GM19324 (cell line): ENCODE results near the gene PNPLA2.

Experiments
- ATAC-seq: cut with Tn5 transposase; IDR thresholded peaks from one replicate; pipeline ENCODE4 v1.9.1; 2021; ENCODE audit warnings: mild to moderate bottlenecking, moderate library complexity; ENCODE audit not compliant: unreplicated experiment, low FRiP score

The PNPLA2 gene

GRCh38 chr11:782264-783174 is 36.2 kb upstream of the PNPLA2 start:
- ATAC-seq, result no peak

- no peak for ATAC-seq
These were observed 35.1 kb upstream of the PNPLA2 start for GRCh38 chr11:783581-784015.

DNA sequence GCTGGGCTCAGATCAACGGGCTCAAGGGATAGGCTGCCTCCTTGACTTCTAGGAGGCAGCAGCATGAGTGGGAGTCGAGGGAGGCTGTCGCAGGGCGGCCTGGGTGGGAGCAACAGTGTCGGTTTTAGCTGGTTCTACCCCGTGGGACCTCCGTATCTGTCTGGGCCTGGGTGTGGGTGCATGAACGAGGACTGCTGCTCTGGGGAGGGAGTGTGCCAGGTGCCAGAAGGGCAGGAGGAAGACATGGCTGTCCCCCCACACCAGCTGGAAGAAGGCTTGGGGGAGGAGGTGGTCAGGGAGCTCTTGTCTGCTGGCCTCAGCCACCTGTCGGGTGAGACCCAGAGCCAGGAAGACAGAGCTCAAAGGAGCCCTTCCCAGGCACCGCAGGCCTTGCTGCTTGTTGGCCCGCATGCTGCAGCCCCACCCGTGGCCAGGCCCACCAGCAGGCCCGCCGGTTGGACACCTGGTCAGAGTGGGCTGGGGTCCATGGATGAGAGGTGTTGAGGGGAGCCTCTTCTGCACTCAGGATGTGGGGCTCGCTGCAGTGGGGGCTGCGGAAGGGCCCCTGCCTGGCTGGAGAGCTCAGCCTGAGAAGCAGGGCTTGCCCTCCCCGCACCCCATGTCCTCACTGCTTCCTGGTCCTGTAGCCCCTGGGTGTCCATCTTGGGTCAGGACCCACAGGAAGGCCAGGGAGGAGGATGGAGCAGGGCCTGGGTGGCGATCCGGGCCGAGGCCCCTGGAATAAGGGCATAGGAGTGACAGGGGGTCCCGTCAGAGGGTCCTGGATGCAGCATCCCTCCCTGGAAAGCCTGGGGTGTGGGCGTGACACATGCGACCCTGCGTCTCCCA is 32.3 kb upstream of the PNPLA2 start:
- ATAC-seq, result no peak

DNA sequence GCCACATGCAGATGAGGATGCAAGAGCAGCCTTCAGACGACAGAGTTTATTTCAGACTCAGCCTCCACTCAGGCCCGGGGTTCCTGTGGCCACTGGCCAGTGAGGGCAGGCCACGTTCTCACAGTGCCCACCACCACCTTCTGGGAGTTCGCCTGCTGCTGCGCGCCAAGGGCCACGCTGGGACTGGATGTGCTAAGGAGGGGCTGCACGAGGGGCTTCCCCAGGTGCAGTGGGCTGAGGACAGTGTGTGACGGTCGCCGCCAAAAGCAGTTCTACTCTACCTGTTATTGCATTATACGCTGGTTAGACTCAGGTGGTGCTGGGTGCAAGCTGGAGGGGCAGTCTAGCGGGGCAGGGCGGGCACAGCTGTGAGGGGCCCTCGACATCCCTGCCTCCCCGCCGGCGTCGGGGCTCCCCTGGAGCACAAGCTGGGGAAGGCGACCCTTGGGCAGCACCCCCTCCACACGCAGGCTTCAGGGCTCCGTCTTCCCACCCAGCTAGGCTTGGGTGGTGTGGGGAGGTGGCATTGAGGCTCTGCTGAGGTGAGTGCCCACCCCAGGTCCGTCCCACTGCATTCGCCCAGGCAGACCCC is 31.5 kb upstream of the PNPLA2 start:
- no peak for ATAC-seq

DNA sequence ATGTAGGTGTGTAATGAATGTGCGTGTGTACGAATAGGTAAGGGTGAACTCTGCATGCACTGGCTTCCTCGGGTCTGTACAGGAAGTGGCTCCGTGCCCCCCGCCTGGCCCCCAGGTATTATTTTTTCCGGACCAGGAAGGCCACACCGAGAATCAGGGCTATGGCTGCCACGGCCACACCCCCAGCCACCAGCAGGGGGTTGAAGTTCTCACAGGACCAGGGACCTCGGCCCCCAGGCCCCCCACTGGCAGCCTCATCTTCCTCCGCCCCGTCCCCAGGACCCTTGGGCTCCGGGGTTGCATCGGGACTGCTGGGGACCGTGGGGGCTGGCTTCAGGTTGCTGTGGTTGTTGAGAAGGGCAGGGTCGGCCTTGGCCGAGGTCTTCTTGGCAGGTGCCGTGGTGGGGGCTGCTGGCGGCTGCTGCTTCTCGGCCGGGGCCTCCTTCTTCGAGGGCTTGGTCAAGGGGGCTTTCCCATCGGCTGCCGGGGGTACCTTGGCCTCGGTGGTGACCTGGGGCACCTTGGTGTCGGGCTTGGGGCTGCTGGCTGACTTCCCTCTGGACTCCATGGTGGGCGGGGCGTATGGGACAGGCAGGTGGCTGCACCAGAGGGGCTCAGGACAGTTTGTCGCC is 30.6 kb upstream of the PNPLA2 start:
- ATAC-seq, result no peak

GRCh38 chr11:788953-789940 is 29.5 kb upstream of the PNPLA2 start:
- ATAC-seq, result no peak

- no peak for ATAC-seq
These were observed 28.8 kb upstream of the PNPLA2 start, which contains the start of gene CEND1 for GRCh38 chr11:789943-790342. Gene CEND1, minus strand, starts transcription at chr11:790090. Its CDS starts 1,514 bp downstream, at chr11:788576.

DNA sequence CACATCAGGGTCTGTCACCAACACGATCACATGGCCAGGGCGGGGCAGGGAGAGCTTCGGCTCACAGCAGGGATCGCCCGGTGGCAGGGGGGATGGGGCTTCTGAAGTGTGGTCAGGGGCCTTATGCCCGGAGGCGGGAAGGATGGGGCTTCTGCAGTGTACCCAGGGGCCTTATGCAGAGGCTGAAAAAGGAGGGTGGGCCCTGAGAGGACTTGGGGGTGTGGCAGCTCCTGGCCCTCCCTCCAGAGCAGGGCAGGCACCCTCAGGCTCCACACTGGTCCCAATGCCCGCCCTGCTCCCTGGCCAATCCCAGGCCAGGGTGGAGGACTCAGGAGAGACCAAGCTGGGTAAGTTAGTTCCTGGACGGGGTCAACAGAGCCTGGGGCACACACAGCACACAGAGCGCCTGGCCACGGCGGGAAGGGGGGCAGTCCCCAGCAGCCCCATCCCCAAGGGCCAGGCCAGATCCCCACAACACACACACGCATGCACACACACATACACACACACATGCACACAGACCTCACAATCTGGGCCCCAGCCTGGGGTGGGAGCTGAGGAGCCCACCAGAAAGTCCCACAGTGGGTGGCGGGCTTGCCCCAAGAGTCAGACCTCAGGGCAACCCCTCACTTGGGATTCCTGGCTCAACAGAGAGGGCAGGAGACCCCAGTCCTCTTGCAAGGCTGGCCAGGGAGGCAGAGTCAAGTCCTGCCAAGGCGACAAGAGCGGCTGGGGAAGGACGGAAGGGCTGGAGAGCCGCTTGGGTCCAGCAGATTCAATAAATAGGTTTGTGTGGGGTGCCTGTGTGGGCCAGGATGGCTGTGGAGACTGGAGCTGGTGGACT is 27.8 kb upstream of the PNPLA2 start:
- ATAC-seq, result no peak

DNA sequence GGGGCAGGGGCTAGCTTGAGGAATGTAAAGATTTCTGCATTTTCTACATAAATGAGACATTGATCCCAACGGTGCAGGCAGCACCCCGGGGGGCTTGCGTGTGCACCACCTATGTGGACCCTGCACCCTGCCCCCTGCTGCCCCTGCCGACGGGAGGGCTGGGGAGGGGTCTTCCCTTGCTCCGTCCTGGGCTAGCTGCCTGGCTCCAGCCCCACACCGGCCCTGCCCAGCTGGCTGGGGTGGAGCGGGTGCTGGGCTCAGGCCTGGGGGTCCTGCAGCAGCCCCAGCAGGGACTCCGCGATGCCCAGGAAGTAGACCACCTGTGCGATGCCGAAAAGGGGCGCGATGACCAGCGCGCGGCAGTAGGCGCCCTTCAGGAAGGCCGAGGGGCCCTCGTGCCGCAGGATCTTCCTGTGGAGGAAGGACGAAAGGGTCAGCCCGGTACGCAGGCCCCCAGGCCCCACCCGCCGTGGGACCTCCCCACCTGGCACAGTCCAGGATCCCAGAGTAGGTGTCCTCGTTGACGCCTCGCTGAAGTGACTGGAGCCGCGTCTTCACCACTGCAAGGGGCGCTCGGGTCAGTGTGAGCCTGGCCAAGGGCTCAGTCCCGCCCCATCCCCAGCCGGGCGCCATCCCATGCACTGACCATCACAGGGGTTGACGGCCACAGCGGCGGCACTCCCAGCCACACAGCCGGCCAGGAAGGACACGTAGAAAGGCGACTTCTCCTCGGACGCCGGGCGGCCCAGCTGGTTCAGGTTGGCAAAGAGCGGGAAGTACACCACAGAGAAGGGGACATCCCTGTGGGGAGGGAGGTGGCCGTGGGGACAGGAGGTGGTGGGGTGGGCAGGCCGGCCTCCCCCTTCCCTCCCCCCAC is 26.8 kb upstream of the PNPLA2 start:
- no peak for ATAC-seq

GRCh38 chr11:792535-792821 is 26.2 kb upstream of the PNPLA2 start:
- no peak for ATAC-seq

GRCh38 chr11:792873-793272 is 25.8 kb upstream of the PNPLA2 start:
- ATAC-seq, result no peak

DNA sequence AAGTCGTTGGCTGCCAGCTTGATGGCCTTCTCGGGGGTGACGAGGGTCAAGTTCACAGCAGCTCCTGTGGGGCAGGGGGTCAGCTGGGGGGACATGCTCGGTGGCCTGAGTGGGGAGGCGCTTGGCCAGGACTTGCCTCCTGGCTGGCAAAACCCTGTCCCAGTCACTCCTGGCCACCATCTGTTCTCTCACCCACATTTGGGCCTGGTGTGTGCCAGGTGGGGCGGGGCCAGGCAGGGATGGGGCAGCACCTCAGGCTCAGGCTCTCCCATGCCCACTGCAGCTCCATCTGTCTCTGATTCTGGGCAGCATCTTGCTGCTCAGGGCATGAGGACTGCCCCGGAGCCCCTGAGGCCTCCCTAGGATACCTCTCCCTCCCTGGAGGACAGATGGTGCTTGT is 25.2 kb upstream of the PNPLA2 start:
- no peak for ATAC-seq

GRCh38 chr11:794013-794765 is 24.5 kb upstream of the PNPLA2 start:
- no peak for ATAC-seq

DNA sequence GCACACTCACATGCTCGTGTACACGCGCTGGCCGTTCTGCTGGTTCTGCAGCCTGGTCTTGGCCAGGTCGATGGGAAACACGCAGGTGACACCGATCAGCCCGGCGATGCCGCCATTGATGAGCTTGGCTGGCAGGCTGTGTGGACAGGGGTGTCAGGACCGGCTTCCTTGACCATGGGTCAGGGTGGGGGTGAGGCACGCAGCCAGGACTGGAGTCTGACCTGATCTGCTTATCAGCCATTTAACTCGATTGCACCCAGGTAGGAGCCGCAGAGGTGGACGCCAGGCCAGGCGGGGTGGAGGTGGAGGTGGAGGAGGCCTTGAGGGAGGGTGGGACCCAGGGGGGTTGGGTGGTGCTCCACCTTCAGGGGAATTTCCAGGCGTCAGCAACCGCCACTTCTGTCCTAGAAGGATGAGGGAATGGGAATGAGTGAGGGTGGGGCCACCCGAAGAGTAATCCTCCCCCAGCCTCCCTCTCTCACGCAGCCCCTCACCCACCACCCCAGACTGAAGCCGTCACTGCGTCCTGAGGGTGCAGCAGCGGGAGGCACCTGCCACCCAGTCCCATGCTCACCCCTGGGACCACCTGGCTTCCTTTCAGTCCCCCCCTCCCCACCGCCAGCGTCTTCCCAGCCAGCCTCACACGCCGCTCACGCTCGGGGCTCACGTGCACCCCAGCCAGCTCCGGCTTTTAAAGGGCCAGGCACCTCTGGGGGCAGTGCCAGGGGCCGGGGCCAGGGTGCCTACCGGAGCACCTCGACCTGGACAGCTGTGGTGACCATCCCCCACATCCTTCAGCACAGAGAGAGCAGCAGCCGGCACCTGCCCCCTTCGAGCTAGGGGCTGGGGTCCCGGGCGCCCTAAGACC is 23.7 kb upstream of the PNPLA2 start:
- ATAC-seq, result no peak

GRCh38 chr11:795634-796564 is 22.8 kb upstream of the PNPLA2 start:
- ATAC-seq, result no peak
